Diencephalon (tissue), 1 donor: ENCODE measurements around the gene TMEM231. TPM values are rescaled to one million over a fixed set of nuclear protein-coding genes. Genes with fewer than 3 reads are reported as not detected.

ENCODE experiments used
- total RNA-seq: library from RNA; depleted of rRNA; stranded (reverse); fragments of >200 nt; gene quantifications from one replicate; pipeline ENCODE4 v1.2.3, GENCODE V29; 2014

Gene TMEM231
- 33.4 TPM for total RNA-seq

DNA sequence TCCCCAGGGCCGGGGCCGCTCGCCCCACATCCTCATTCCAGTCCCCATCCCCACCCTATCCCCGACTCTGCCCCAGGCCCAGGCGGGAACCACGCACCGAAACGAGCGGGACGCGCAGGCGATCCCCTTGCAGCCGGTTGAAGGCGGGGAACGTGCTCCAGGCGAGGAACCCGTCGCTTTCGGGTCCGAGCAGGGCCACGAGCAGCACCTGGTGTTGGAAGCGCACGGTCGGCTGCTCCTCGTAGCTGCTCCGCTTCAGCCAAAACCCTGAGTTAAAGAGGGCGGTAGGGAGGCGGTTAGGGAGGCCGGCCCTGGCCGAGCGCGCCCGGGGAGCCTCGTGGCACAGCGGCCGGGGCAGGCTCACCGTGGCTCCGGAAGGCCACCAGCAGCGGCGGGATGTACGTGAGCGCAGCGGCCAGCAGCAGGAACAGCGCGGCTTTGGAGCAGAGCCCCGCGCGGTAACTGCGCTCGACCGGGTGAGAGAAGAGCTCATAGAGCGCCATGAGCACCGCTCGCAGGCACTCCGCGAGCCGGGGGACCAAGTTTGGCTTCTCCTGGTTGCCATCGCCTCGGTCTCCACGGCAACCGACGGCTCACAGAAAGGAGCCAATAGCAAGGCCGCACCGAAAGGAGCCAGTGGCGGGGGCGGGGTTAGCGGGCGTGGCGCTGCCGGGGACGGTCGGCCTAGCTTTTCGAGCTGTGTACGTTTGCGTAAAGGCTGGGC lies at the start of gene TMEM231:
Gene TMEM231 (minus strand): TSS at position 546 of the 724 bp plus-strand sequence. CDS start 43 bp downstream, at position 503.

DNA sequence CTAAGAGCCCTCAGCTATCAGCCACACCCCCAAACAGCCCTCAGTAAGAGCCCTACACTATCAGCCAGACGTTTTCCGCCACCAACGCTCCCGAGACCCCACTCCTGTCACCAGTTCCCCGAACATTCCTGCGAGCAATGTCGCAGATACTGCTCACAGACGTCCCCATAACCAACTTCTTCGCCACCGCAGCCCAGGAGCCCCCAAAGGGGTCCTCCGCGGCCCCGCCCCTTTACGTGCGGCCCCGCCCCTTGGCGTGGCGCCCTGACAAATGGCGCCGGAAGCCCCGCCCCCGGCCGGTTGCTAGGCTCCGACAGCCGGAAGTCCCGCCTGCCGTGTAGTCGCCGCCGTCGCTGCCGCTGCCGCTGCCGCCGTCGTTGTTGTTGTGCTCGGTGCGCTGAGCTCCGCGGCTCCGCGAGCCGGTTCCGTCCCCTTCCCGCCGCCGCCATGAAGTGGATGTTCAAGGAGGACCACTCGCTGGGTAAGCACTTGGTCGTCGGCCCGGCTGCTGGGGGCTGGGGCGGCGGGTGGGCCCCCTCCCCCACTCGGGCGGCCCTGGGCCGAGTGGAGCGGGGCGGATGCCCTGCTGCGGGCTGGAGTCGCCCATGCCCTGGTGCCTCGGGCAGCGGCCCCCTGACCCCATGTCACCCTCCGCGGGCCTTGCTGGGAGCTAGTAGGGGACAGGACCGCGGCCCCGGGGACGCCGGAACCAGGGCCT lies 10.1 kb upstream of the TMEM231 start, which contains the start of gene GABARAPL2:
Gene GABARAPL2 (plus strand): TSS at position 340 of the 718 bp plus-strand sequence. CDS start 108 bp downstream, at position 448.

GRCh38 chr16:75535901-75536300 lies 20.2 kb downstream of the TMEM231 start, which contains the start of gene CHST5:
Gene CHST5, minus strand, starts transcription at chr16:75536108. Its CDS starts 5,724 bp downstream, at chr16:75530384.

GRCh38 chr16:75495076-75495674 lies 60.9 kb downstream of the TMEM231 start, which contains the start of gene CHST6:
Gene CHST6, minus strand, starts transcription at chr16:75495441. Its CDS starts 15,613 bp downstream, at chr16:75479828.

Other genes with a start within 250 kb of the TMEM231 start
- 68.7 TPM for gene CFDP1, start 122.7 kb downstream of the TMEM231 start, total RNA-seq
- 48.9 TPM for gene TMEM170A, start 91.6 kb downstream of the TMEM231 start, total RNA-seq
- 5.3 TPM for gene CHST6, start 60.8 kb downstream of the TMEM231 start, total RNA-seq
- gene CHST5, start 20.1 kb downstream of the TMEM231 start, total RNA-seq, result 0.92 TPM
- gene GABARAPL2, start 10.1 kb upstream of the TMEM231 start, total RNA-seq, result 140 TPM
- gene ADAT1, start 67.0 kb upstream of the TMEM231 start, total RNA-seq, result 58.4 TPM
- gene KARS1, start 91.4 kb upstream of the TMEM231 start, total RNA-seq, result 95.5 TPM
- 167 TPM for gene TERF2IP, start 91.5 kb upstream of the TMEM231 start, total RNA-seq
- not detected for gene CPHXL2, start 120.8 kb upstream of the TMEM231 start, total RNA-seq
- gene DUXB, start 145.2 kb upstream of the TMEM231 start, total RNA-seq, result not detected
- gene CPHXL, start 170.2 kb upstream of the TMEM231 start, total RNA-seq, result not detected